GM19452 (cell line): ENCODE measurements around the gene S1PR4.
"Not testable (repeated sequence)": the region's sequence is repeated elsewhere in the genome, so short reads cannot be mapped to it uniquely, and the experiment has no call there.

Experiments
- ATAC-seq: cut with Tn5 transposase; IDR thresholded peaks from one replicate; pipeline ENCODE4 v1.9.1; 2021; ENCODE audit not compliant: unreplicated experiment

The S1PR4 gene

GRCh38 chr19:3210347-3211017 is 31.9 kb downstream of the S1PR4 start:
- no peak for ATAC-seq

GRCh38 chr19:3211191-3211590 is 32.6 kb downstream of the S1PR4 start:
- ATAC-seq, result no peak

- no peak for ATAC-seq
Measured at GRCh38 chr19:3213159-3213558, 34.6 kb downstream of the S1PR4 start.

GRCh38 chr19:3216874-3217273 is 38.3 kb downstream of the S1PR4 start:
- no peak for ATAC-seq

GRCh38 chr19:3220576-3220975 is 42.0 kb downstream of the S1PR4 start:
- no peak for ATAC-seq

- not testable (repeated sequence) for ATAC-seq
Measured at GRCh38 chr19:3221576-3221975, 43.0 kb downstream of the S1PR4 start.

- ATAC-seq, result no peak
Measured at GRCh38 chr19:3222709-3223108, 44.1 kb downstream of the S1PR4 start.

- ATAC-seq, result no peak
Measured at GRCh38 chr19:3224346-3225168, 46.0 kb downstream of the S1PR4 start, which contains the start of gene CELF5. Gene CELF5 (plus strand): TSS chr19:3224661. CDS start chr19:3224740, 79 bp downstream.

- ATAC-seq, result no peak
Measured at GRCh38 chr19:3225169-3225485, 46.6 kb downstream of the S1PR4 start.

GRCh38 chr19:3225677-3226093 is 47.1 kb downstream of the S1PR4 start:
- no peak for ATAC-seq

GRCh38 chr19:3227054-3227626 is 48.6 kb downstream of the S1PR4 start:
- ATAC-seq, result no peak

- no peak for ATAC-seq
Measured at GRCh38 chr19:3229346-3229743, 50.8 kb downstream of the S1PR4 start.
